Measurements from ENCODE around the gene PPP6R2. TPM values are rescaled to one million over a fixed set of nuclear protein-coding genes. Genes with fewer than 3 reads are reported as not detected.
A peak's percentile ranks its signal among the peaks of the same experiment; 100 is the strongest.

The PPP6R2 gene
- polyA plus RNA-seq, 1 donor (not counting 4 experiments of a cell fraction or from before 2014, with no cell fraction given): 19.8 TPM

DNA sequence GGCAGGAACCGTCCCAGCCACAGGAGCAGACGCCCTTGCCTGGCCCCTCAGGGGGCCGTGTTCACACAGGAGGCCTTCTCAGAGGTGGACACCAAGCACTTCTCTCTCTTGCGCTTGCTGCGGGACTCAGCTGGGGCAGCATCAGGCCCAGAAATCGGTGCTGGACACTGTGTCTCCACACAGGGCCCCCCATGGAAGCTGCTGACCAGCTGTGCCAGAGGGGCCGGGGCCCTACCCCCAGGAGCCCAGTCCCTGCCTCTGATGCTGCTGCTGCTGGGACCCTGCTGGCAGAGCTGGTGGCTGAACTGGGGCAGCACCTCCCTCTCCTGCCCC is 39.6 kb upstream of the PPP6R2 start:
- Histone ChIP-seq H3K36me3 (ENCODE audit: control insufficient read depth in 2 of 2, extremely low read depth in 1 of 2, insufficient read depth in 2 of 2, low read length in 2 of 2) (peaks cover 0 to 2% of the 10 kb centered on the region in 2 experiments), H4K20me1 (ENCODE audit: control insufficient read depth, extremely low read depth, insufficient read depth, low read length) (peaks cover 7% of the 10 kb centered on the region), H2AFZ (ENCODE audit: control insufficient read depth, low read length) (no peak overlapping the region), H3K4me2 (ENCODE audit: control insufficient read depth, extremely low read depth, insufficient read depth, low read depth, low read length) (peak overlapping the region; percentile 95), H3K27ac (ENCODE audit: control insufficient read depth, insufficient read depth, low read length) (peak overlapping the region; percentile 86), H3K79me2 (ENCODE audit: control insufficient read depth, insufficient read depth, low read length) (peaks cover 76% of the 10 kb centered on the region), H3K9me3 (ENCODE audit: control insufficient read depth, low read depth, low read length) (no peaks in the 10 kb centered on the region), H3K9me1 (ENCODE audit: control insufficient read depth, extremely low read depth, insufficient read depth, low read length) (peaks cover 5% of the 10 kb centered on the region), H3K4me3 (ENCODE audit: control insufficient read depth in 2 of 3, extremely low read depth in 1 of 3, insufficient read depth in 2 of 3, low read depth in 1 of 3, low read length in 3 of 3) (peak overlapping the region in 1 of 3 experiments; percentile 61), H3K27me3 (ENCODE audit: control insufficient read depth, extremely low read depth, insufficient read depth, low read length) (no peaks in the 10 kb centered on the region), H3K9ac (ENCODE audit: control insufficient read depth, extremely low read depth, insufficient read depth, low read length) (peak overlapping the region; percentile 83), H3K4me1 (ENCODE audit: control insufficient read depth, extremely low read depth, insufficient read depth, low read length) (peaks cover 56% of the 10 kb centered on the region)
- dilution Hi-C loops (cut with MboI; ENCODE audit: extremely low pct_ligation_motif_present, low sequenced_read_pairs): no loop called here
- FAIRE-seq (no peak), DNase-seq (ENCODE audit: low read depth, low spot score) (no peak)
- TF ChIP-seq EZH2 (IDR thresholded peaks at IDR 0.05; ENCODE audit: low read length): no peak
- no peak for TF ChIP-seq CTCF (optimal IDR thresholded peaks at IDR 0.05 in 1 of 3, IDR thresholded peaks at IDR 0.05 in 1 of 3, conservative IDR thresholded peaks at IDR 0.05 in 1 of 3; ENCODE audit: extremely low read depth in 1 of 3, insufficient read depth in 2 of 3, low read length in 3 of 3)

GRCh38 chr22:50303848-50304527 is 39.1 kb upstream of the PPP6R2 start:
- H3K27me3 ChIP-seq (ENCODE audit: control insufficient read depth, extremely low read depth, insufficient read depth, low read length): no peaks in the 10 kb centered on the region
- peaks cover 5% of the 10 kb centered on the region for H3K9me1 ChIP-seq (ENCODE audit: control insufficient read depth, extremely low read depth, insufficient read depth, low read length)
- H3K4me2 ChIP-seq (ENCODE audit: control insufficient read depth, extremely low read depth, insufficient read depth, low read depth, low read length): peak overlapping the region; percentile 95
- H3K4me3 ChIP-seq (ENCODE audit: control insufficient read depth in 2 of 3, extremely low read depth in 1 of 3, insufficient read depth in 2 of 3, low read depth in 1 of 3, low read length in 3 of 3): peak overlapping the region in 2 of 3 experiments; percentile 51 to 61
- peak overlapping the region; percentile 83 for H3K9ac ChIP-seq (ENCODE audit: control insufficient read depth, extremely low read depth, insufficient read depth, low read length)
- peaks cover 56% of the 10 kb centered on the region for H3K4me1 ChIP-seq (ENCODE audit: control insufficient read depth, extremely low read depth, insufficient read depth, low read length)
- H3K79me2 ChIP-seq (ENCODE audit: control insufficient read depth, insufficient read depth, low read length): peaks cover 71% of the 10 kb centered on the region
- TF ChIP-seq CTCF (optimal IDR thresholded peaks at IDR 0.05 in 1 of 3, IDR thresholded peaks at IDR 0.05 in 1 of 3, conservative IDR thresholded peaks at IDR 0.05 in 1 of 3; ENCODE audit: extremely low read depth in 1 of 3, insufficient read depth in 2 of 3, low read length in 3 of 3): no peak
- TF ChIP-seq EZH2 (IDR thresholded peaks at IDR 0.05; ENCODE audit: low read length): no peak
- H3K9me3 ChIP-seq (ENCODE audit: control insufficient read depth, low read depth, low read length): no peaks in the 10 kb centered on the region
- H3K36me3 ChIP-seq (ENCODE audit: control insufficient read depth in 2 of 2, extremely low read depth in 1 of 2, insufficient read depth in 2 of 2, low read length in 2 of 2): peaks cover 0 to 2% of the 10 kb centered on the region in 2 experiments
- dilution Hi-C loops (cut with MboI; ENCODE audit: extremely low pct_ligation_motif_present, low sequenced_read_pairs): no loop called here
- peak; percentile 32 for FAIRE-seq
- peaks cover 7% of the 10 kb centered on the region for H4K20me1 ChIP-seq (ENCODE audit: control insufficient read depth, extremely low read depth, insufficient read depth, low read length)
- H3K27ac ChIP-seq (ENCODE audit: control insufficient read depth, insufficient read depth, low read length): peak overlapping the region; percentile 86
- DNase-seq (ENCODE audit: low read depth, low spot score): no peak
- H2AFZ ChIP-seq (ENCODE audit: control insufficient read depth, low read length): no peak overlapping the region

Data from keratinocyte (primary cell).